Progenitor cell of endocrine pancreas (in vitro differentiated cells): ENCODE data around the gene SORT1. TPM values are rescaled to one million over a fixed set of nuclear protein-coding genes. Genes with fewer than 3 reads are reported as not detected.

Source experiments
- DNase-seq: peaks from one replicate; pipeline ENCODE4 v3.0.0; 2021; ENCODE audit warnings: low spot score; ENCODE audit not compliant: unreplicated experiment
- H3K27ac Mint-ChIP-seq: 2 replicates; pipeline ENCODE4 v1.8.0; 2021; ENCODE audit warnings: mild to moderate bottlenecking, moderate library complexity, mixed read lengths
- H3K27me3 Mint-ChIP-seq: 2 replicates; pipeline ENCODE4 v1.8.0; 2021; ENCODE audit warnings: mixed read lengths
- H3K36me3 Mint-ChIP-seq: 2 replicates; pipeline ENCODE4 v1.8.0; 2022; ENCODE audit warnings: mixed read lengths; ENCODE audit not compliant: insufficient read depth
- H3K4me1 Mint-ChIP-seq: 2 replicates; pipeline ENCODE4 v1.8.0; 2021; ENCODE audit warnings: low read depth, mixed read lengths
- H3K4me3 Mint-ChIP-seq: 2 replicates; pipeline ENCODE4 v1.8.0; 2021; ENCODE audit warnings: low read depth, mild to moderate bottlenecking, moderate library complexity, mixed read lengths
- H3K9me3 Mint-ChIP-seq: 2 replicates; pipeline ENCODE4 v1.8.0; 2021; ENCODE audit warnings: low read depth, mixed read lengths
- total RNA-seq: library from RNA; stranded (reverse); gene quantifications from 2 replicates; pipeline ENCODE4 v1.2.1, GENCODE V29; 2021
- TF ChIP-seq, protein P1 (sequence below): fragments of 200-600 bp; sonication (generic); IDR thresholded peaks from one replicate; pipeline ENCODE4 v1.5.0; 2021; ENCODE audit warnings: antibody characterized with exemption, mild to moderate bottlenecking; ENCODE audit not compliant: unreplicated experiment

Gene SORT1
- total RNA-seq, 1 donor from 2014 or later = 110 TPM

GRCh38 chr1:109271458-109271857 lies 126.3 kb downstream of the SORT1 start:
- Mint-ChIP-seq H3K9me3 (no peaks in the 10 kb centered on the region), H3K4me3 (no peak overlapping the region), H3K27me3 (no peaks in the 10 kb centered on the region), H3K27ac (no peak overlapping the region), H3K36me3 (peaks cover 14% of the 10 kb centered on the region), H3K4me1 (peaks cover 23% of the 10 kb centered on the region)
- no peak for DNase-seq
- TF ChIP-seq, protein P1, sequence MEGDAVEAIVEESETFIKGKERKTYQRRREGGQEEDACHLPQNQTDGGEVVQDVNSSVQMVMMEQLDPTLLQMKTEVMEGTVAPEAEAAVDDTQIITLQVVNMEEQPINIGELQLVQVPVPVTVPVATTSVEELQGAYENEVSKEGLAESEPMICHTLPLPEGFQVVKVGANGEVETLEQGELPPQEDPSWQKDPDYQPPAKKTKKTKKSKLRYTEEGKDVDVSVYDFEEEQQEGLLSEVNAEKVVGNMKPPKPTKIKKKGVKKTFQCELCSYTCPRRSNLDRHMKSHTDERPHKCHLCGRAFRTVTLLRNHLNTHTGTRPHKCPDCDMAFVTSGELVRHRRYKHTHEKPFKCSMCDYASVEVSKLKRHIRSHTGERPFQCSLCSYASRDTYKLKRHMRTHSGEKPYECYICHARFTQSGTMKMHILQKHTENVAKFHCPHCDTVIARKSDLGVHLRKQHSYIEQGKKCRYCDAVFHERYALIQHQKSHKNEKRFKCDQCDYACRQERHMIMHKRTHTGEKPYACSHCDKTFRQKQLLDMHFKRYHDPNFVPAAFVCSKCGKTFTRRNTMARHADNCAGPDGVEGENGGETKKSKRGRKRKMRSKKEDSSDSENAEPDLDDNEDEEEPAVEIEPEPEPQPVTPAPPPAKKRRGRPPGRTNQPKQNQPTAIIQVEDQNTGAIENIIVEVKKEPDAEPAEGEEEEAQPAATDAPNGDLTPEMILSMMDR = no peak

DNA sequence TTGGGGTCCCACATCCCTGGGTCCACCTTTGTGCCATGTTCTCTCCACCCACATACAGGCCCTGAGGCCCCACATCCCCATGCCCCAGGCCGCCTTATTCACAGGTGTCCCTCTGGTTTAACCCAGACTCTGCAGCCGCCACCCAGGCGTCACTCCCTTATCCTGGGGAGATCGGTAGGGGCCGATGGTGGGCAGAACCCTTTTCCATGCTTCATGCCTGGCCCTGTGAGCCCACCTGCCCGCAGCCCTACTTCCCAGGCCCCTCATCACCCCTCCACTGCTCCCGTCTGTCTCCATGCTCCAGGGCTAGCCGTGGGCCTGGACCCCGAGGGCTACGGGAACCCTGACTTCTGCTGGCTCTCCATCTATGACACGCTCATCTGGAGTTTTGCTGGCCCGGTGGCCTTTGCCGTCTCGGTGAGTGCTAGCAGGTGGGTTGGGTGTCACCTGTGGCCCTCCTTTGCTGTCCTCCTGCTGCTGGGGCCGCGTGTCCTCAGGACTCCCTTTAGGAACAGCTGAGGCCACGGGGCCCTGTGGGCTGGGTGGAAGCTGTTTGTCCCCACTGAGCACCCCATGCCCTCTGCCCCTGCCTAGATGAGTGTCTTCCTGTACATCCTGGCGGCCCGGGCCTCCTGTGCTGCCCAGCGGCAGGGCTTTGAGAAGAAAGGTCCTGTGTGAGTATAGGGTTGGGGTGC lies 126.9 kb downstream of the SORT1 start:
- no peak overlapping the region for H3K27ac Mint-ChIP-seq

GRCh38 chr1:109269981-109270622 lies 127.6 kb downstream of the SORT1 start:
- Mint-ChIP-seq H3K4me1 (peaks cover 13% of the 10 kb centered on the region), H3K27me3 (no peaks in the 10 kb centered on the region), H3K9me3 (no peaks in the 10 kb centered on the region), H3K27ac (no peak overlapping the region), H3K4me3 (no peak overlapping the region), H3K36me3 (peaks cover 14% of the 10 kb centered on the region)
- TF ChIP-seq, protein P1 = no peak
- DNase-seq = no peak

More for the DNA sequence above, 126.9 kb downstream of the SORT1 start:
- Mint-ChIP-seq H3K36me3 (peaks cover 14% of the 10 kb centered on the region), H3K4me1 (peaks cover 20% of the 10 kb centered on the region), H3K4me3 (no peak overlapping the region), H3K27me3 (no peaks in the 10 kb centered on the region), H3K9me3 (no peaks in the 10 kb centered on the region)
- TF ChIP-seq, protein P1 = no peak
- DNase-seq = no peak

GRCh38 chr1:109269212-109269980 lies 128.3 kb downstream of the SORT1 start:
- TF ChIP-seq, protein P1 = no peak
- Mint-ChIP-seq H3K36me3 (peaks cover 14% of the 10 kb centered on the region), H3K9me3 (no peaks in the 10 kb centered on the region), H3K27me3 (no peaks in the 10 kb centered on the region), H3K27ac (no peak overlapping the region), H3K4me1 (peaks cover 7% of the 10 kb centered on the region), H3K4me3 (no peak overlapping the region)
- DNase-seq = no peak
